Choroid plexus epithelial cell (primary cell): ENCODE data around the gene PARD3B.

Experiments
- DNase-seq: peaks from one replicate; pipeline ENCODE4 v3.0.0-alpha.2; 2010; ENCODE audit warnings: low read depth
- H3K4me3 ChIP-seq: 2 replicates; pipeline ENCODE4 v1.5.1; 2011; ENCODE audit warnings: low read depth, mild to moderate bottlenecking, control low read depth, low read length, moderate library complexity
- TF ChIP-seq, protein P1 (sequence below): conservative IDR thresholded peaks from 2 replicates; pipeline ENCODE4 v1.5.1; 2011; ENCODE audit warnings: low read depth, mild to moderate bottlenecking, control low read depth, inconsistent platforms, low read length, moderate library complexity

The PARD3B gene

DNA sequence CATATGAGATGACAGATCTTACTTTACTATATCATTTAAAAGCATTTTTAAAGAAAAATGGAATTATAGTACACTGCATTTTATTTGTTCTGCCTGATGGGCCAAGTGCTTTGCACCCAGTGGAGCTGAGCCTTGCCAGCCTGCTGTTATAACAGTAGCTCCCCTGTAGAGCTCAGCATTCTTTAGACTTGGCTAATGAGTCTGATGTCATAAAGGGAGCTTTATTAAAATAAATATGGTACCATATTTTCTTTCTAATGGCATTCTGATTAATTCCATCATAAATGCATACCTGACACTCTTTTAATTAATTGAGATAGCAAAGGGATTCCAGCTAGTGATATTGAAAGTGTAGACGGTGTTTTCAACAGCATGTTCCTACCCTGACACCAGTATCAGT is 40.7 kb downstream of the PARD3B start:
- no peak overlapping the region for H3K4me3 ChIP-seq
- TF ChIP-seq, protein P1, sequence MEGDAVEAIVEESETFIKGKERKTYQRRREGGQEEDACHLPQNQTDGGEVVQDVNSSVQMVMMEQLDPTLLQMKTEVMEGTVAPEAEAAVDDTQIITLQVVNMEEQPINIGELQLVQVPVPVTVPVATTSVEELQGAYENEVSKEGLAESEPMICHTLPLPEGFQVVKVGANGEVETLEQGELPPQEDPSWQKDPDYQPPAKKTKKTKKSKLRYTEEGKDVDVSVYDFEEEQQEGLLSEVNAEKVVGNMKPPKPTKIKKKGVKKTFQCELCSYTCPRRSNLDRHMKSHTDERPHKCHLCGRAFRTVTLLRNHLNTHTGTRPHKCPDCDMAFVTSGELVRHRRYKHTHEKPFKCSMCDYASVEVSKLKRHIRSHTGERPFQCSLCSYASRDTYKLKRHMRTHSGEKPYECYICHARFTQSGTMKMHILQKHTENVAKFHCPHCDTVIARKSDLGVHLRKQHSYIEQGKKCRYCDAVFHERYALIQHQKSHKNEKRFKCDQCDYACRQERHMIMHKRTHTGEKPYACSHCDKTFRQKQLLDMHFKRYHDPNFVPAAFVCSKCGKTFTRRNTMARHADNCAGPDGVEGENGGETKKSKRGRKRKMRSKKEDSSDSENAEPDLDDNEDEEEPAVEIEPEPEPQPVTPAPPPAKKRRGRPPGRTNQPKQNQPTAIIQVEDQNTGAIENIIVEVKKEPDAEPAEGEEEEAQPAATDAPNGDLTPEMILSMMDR: no peak
- DNase-seq: peak; percentile 59

DNA sequence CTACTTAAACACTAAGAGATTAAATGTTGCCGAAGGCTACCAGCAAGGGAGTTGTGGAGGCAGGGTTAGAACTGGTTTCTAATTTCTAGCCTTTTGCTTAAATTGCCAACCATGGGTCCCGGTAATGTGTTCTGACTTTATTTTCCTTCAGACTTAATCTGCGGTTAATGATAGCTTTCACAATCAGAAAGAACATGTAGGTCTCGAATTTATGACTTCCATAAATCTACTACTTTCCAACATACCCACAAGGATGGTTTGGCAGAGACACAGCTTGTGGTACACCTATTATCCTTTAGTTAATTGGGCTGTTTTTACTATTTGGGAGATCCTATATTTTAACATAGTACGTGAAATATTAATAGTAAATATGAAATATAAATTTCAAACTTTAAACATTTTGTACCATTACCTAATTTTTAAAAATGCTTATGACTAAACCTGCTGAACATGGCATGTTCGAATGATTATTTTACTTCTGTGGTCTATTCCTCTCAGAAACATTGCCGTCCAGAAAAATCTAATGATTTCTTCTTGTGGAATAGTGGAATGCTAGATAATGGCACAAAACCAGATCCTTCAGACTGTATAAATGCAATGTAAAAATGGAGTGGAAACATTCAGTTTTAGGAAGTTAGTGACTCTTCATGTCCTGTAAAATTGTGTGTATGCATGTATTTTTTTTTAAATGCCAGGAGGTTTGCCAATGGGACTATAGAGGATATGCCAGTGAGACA is 41.3 kb downstream of the PARD3B start:
- no peak overlapping the region for H3K4me3 ChIP-seq
- no peak for DNase-seq
- TF ChIP-seq, protein P1: no peak

DNA sequence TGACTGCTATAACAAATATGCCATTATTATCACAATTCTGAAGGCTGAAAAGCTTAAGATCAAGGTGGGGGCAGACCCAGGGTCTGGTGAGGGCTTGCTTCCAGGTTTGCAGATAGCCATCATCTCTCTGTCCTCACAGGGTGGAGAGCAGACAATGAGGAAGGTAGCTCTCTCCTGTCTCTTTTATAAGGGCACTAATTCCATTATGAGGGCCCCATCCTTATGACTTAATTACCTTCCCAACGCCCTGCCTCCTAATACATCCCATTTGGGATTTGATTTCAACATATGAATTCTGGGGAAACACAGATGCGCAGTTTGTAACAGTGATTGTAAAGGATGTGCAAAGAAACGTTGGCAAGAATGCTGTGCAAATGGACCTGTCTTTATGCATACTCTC is 44.8 kb downstream of the PARD3B start:
- TF ChIP-seq, protein P1: no peak
- no peak for DNase-seq
- H3K4me3 ChIP-seq: no peak overlapping the region

DNA sequence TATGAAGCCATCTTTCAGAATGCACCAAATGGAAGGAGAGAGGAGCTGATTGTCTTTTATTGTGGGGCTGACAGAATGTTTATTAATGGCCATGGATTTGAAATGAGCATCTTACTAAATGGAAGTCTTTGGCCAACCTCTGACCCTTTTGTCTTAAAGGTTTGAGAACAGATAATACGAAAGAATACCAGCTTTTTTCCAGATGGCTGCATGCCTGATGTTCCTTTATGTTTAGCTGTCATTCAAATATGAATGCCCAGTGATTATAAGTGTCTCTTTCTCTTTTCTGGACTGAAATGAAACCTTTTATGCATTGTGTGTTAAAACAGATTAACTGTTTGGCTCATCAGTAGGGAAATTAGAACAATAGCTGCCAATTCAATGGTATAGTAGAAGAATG is 46.0 kb downstream of the PARD3B start:
- H3K4me3 ChIP-seq: no peak overlapping the region
- TF ChIP-seq, protein P1: no peak
- no peak for DNase-seq

DNA sequence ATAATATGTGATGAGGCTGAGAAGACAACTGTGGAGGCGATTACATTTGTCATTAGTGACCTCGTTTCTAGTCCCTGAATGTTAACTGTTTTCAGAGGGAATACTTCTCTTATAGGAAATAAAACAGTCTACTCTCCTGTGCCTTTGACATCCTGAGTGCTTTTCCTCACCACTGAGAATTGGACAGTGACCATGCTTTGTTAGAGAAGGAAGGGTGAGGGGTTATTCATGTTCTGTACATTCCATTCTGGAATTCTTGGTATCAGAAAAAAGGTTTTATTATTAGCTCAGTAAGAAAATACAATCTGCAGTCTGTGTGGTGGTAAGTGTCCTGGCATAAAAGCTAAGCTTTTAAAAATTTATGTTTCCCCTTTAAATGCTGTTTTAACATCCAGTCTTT is 58.8 kb downstream of the PARD3B start:
- TF ChIP-seq, protein P1: no peak
- DNase-seq: peak; percentile 54
- H3K4me3 ChIP-seq: no peak overlapping the region

DNA sequence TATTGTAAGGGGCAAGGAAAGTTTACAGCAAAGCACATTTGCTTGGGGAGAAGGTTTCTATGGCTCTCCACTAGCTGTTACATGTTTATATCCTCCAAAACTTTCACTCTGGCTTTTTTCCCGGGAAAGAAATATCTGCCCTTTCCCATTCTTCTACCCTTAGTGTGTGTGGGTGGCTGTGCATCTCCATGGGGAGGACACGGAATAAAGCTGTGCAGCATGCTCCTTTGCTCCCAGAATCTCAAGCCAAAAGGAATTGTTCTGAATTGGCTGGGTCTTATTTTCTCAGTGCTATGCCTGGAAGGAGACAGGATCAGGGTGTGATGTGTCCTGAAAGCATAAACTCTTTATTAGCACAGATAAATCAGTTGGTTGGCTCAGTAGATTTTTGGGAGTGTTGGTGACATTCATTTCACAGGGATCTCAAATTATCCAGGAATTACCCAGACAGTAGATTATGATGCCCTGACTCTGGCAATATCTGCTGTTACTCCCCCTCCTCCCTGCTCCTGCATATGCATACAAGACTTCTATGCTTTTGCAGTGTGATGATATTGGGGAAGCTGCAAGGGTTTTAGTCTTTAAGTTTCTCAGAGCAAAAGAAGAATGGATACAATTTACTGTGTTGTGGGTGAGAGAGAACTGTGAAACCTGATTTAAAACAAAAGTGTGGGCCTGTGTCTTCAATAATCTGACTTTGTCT is 63.1 kb downstream of the PARD3B start:
- TF ChIP-seq, protein P1: no peak
- peak; percentile 14 for DNase-seq
- no peak overlapping the region for H3K4me3 ChIP-seq
